ENCODE measurements around the gene DISP1. TPM values are rescaled to one million over a fixed set of nuclear protein-coding genes. Genes with fewer than 3 reads are reported as not detected.
A peak's percentile ranks its signal among the peaks of the same experiment; 100 is the strongest.

The DISP1 gene
- 1 to 10 TPM; 1.8 to 6.7 (median 3.8) TPM for total RNA-seq

GRCh38 chr1:222814536-222815439 lies at the start of gene DISP1:
DISP1 (plus strand) TSS chr1:222815039; CDS start chr1:222942824, 127,785 bp downstream.
- peak within 1 kb of the TSS; percentile 88 to 94 (median 91) for H3K27ac ChIP-seq
- H3K27me3 ChIP-seq, result no peaks in the 10 kb centered on the region
- WGBS, 2 donors, result 4 to 7% methylated on average over 18 to 31 of the region's 67 CpGs
- intact Hi-C loops (cut with DNase I), result no loop called here
- TF ChIP-seq, protein P1, sequence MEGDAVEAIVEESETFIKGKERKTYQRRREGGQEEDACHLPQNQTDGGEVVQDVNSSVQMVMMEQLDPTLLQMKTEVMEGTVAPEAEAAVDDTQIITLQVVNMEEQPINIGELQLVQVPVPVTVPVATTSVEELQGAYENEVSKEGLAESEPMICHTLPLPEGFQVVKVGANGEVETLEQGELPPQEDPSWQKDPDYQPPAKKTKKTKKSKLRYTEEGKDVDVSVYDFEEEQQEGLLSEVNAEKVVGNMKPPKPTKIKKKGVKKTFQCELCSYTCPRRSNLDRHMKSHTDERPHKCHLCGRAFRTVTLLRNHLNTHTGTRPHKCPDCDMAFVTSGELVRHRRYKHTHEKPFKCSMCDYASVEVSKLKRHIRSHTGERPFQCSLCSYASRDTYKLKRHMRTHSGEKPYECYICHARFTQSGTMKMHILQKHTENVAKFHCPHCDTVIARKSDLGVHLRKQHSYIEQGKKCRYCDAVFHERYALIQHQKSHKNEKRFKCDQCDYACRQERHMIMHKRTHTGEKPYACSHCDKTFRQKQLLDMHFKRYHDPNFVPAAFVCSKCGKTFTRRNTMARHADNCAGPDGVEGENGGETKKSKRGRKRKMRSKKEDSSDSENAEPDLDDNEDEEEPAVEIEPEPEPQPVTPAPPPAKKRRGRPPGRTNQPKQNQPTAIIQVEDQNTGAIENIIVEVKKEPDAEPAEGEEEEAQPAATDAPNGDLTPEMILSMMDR (IDR thresholded peaks at IDR 0.05), result no peak
- peak in 2 of 4 donors; percentile 26 to 57 for TF ChIP-seq POLR2A (IDR thresholded peaks at IDR 0.05)
- peaks cover 0 to 35% (median 11%) of the 10 kb centered on the region in 3 donors for H3K4me1 ChIP-seq
- no peaks in the 10 kb centered on the region for H3K36me3 ChIP-seq
- H3K9me3 ChIP-seq, result no peaks in the 10 kb centered on the region
- H3K4me3 ChIP-seq, result peak within 1 kb of the TSS; percentile 63 to 82 (median 78)
- DNase-seq, result no peak

- H3K36me3 ChIP-seq, result no peaks in the 10 kb centered on the region
- WGBS, 2 donors, result 77 to 89% methylated on average over 5 of the region's 5 CpGs
- no peak for DNase-seq
- H3K27me3 ChIP-seq, result no peaks in the 10 kb centered on the region
- peaks cover 0 to 13% (median 0%) of the 10 kb centered on the region in 3 donors for H3K4me1 ChIP-seq
- TF ChIP-seq, protein P1 (IDR thresholded peaks at IDR 0.05), result no peak
- no peak for TF ChIP-seq POLR2A (IDR thresholded peaks at IDR 0.05)
- H3K9me3 ChIP-seq, result peaks cover 0 to 9% (median 0%) of the 10 kb centered on the region in 3 donors
- H3K27ac ChIP-seq, result no peak overlapping the region
- H3K4me3 ChIP-seq, result no peak overlapping the region
- intact Hi-C loops (cut with DNase I), result no loop called here
Measured at GRCh38 chr1:222767152-222767571, 47.7 kb upstream of the DISP1 start.

DNA sequence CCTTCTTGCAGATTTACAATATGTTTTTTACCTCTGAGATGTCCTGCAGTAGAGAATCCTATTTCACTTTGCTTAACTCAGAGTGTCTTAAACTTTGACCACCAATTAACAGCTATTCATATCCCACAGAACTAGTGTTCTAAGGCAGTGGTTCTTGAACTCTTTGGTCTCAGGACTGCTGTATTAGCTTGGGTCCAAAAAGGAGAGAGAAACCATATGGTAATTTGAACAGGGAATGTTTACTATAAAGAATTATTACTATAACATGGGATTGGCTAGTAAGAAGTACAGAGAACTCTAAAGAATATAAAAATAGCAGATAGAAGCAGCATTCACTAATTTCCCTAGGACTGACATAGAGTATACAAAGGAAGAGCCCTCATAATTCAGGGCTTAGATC lies 46.2 kb upstream of the DISP1 start:
- intact Hi-C loops (cut with DNase I), result no loop called here
- peaks cover 0 to 9% (median 0%) of the 10 kb centered on the region in 3 donors for H3K9me3 ChIP-seq
- H3K4me1 ChIP-seq, result peaks cover 0 to 13% (median 0%) of the 10 kb centered on the region in 3 donors
- no peak for TF ChIP-seq POLR2A (IDR thresholded peaks at IDR 0.05)
- TF ChIP-seq, protein P1 (IDR thresholded peaks at IDR 0.05), result no peak
- no peaks in the 10 kb centered on the region for H3K27me3 ChIP-seq
- H3K27ac ChIP-seq, result no peak overlapping the region
- no peaks in the 10 kb centered on the region for H3K36me3 ChIP-seq
- DNase-seq, result no peak
- H3K4me3 ChIP-seq, result no peak overlapping the region

- Histone ChIP-seq H3K4me1 (peaks cover 0 to 13% (median 0%) of the 10 kb centered on the region in 3 donors), H3K9me3 (peaks cover 0 to 9% (median 0%) of the 10 kb centered on the region in 3 donors), H3K27ac (no peak overlapping the region), H3K4me3 (no peak overlapping the region), H3K36me3 (no peaks in the 10 kb centered on the region), H3K27me3 (no peaks in the 10 kb centered on the region)
- DNase-seq, result no peak
- no peak for TF ChIP-seq POLR2A (IDR thresholded peaks at IDR 0.05)
- TF ChIP-seq, protein P1 (IDR thresholded peaks at IDR 0.05), result peak in 1 of 6 experiments; percentile 25
- 73 to 93% methylated on average over 1 of the region's 1 CpG for WGBS, 2 donors
- intact Hi-C loops (cut with DNase I), result no loop called here
Measured at GRCh38 chr1:222769181-222769580, 45.7 kb upstream of the DISP1 start.

- Histone ChIP-seq H3K4me1 (peaks cover 0 to 13% (median 0%) of the 10 kb centered on the region in 3 donors), H3K27me3 (no peaks in the 10 kb centered on the region), H3K27ac (peak overlapping the region in 1 of 4 donors; percentile 10), H3K4me3 (no peak overlapping the region), H3K9me3 (peaks cover 0 to 9% (median 0%) of the 10 kb centered on the region in 3 donors), H3K36me3 (no peaks in the 10 kb centered on the region)
- 42 to 61% methylated on average over 2 of the region's 2 CpGs for WGBS, 2 donors
- DNase-seq, result no peak
- no peak for TF ChIP-seq POLR2A (IDR thresholded peaks at IDR 0.05)
- TF ChIP-seq, protein P1 (IDR thresholded peaks at IDR 0.05), result no peak
- intact Hi-C loops (cut with DNase I), result no loop called here
Measured at GRCh38 chr1:222769971-222770620, 44.7 kb upstream of the DISP1 start.

Data from esophagus squamous epithelium (tissue), 5 donors.